ENCODE data around the gene KDM5B. TPM values are rescaled to one million over a fixed set of nuclear protein-coding genes. Genes with fewer than 3 reads are reported as not detected.
A peak's percentile ranks its signal among the peaks of the same experiment; 100 is the strongest.

KDM5B gene
- total RNA-seq, 4 donors from 2014 or later: 50.5 to 104 (median 71.7) TPM

DNA sequence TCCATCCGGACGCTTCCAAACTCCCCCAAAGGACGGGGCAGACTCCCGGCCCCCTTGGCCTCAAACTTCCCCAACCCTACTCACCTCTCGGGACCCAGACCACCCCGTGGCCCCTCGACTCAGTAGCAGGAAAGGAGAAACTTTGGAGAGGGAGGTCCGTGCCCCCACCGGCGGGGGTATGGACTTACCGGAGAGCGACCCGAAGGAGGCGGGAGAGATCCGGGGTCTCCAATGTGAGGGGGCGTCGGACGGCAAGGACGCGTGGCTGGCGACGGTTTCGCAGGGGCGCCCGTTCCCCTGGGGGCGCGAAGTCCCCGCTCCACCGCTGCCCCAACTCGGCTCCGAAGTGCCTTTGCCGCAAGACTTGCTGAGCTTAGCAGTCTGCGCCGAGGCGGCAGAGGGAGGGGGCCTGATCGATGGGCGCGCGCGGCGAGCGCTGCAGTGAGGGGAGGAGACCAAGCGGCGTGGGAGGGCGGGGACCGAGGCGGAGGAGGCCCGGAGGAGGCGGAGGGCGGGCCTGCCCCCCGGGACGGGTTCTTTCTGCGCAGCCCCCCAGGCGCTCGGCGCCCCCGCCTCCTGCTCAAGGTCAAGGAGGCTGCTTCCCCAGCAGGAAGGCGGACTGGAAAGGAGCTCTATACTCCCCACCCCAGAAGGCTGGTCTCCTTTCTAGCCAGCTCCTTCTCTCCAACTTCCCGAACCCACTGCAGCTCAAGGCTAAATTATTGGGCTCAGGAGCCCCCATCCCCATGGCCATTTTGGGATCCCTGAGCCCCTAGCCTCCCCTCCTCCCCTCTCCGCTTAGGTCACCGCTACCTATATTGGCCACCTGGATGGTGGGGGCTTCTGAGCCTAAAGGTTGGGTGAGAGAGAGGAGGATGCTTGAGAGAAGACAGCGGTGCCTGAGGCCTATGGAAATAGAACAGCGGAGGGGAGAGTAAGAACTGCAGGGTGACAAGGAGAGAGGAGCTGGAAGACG is 97.9 kb downstream of the KDM5B start, which contains the start of gene SYT2:
Gene SYT2, minus strand, starts transcription at position 385 of the 976 bp plus-strand sequence. CDS start 104,682 bp downstream, outside the sequence.
- TF ChIP-seq POLR2A (IDR thresholded peaks at IDR 0.05) (no peak), EP300 (IDR thresholded peaks at IDR 0.05; ENCODE audit: low read depth) (no peak), CTCF (IDR thresholded peaks at IDR 0.05) (no peak), POLR2AphosphoS5 (IDR thresholded peaks at IDR 0.05) (no peak)
- in situ Hi-C loops (cut with MboI; ENCODE audit: low pct_ligation_motif_present in 1 of 4, low pct_unique_long_range_greater_than_20kb in 1 of 4, low sequenced_read_pairs in 3 of 4) (loop anchor here (10.0 to 25.0 kb wide), 3 partner anchors 223 to 523 kb away; partner anchors contain the start of gene LGR6 (in 4 of the 4)), intact Hi-C loops (cut with DNase I; ENCODE audit: low total_unique reads) (no loop called here)
- no peaks in the 10 kb centered on the region for H3K9me3 ChIP-seq
- peaks cover 11 to 18% (median 14%) of the 10 kb centered on the region in 4 donors for H3K4me1 ChIP-seq
- H3K27me3 ChIP-seq: peaks cover 61% of the 10 kb centered on the region
- H3K4me3 ChIP-seq: peak within 1 kb of the TSS in 2 of 4 donors; percentile 21 to 50
- DNase-seq: peak; percentile 16
- no peak within 1 kb of the TSS for H3K27ac ChIP-seq
- WGBS, 2 donors (ENCODE audit: low coverage in 1 of 2): 15 to 68% methylated on average over 2 to 31 of the region's 64 CpGs
- H3K36me3 ChIP-seq: no peaks in the 10 kb centered on the region

GRCh38 chr1:202709276-202710041 is 98.8 kb downstream of the KDM5B start:
- in situ Hi-C loops (cut with MboI; ENCODE audit: low pct_ligation_motif_present in 1 of 4, low pct_unique_long_range_greater_than_20kb in 1 of 4, low sequenced_read_pairs in 3 of 4) (loop anchor here (10.0 to 25.0 kb wide), 3 partner anchors 222 to 522 kb away; partner anchors contain the start of gene LGR6 (in 4 of the 4)), intact Hi-C loops (cut with DNase I; ENCODE audit: low total_unique reads) (no loop called here)
- Histone ChIP-seq H3K36me3 (no peaks in the 10 kb centered on the region), H3K4me1 (peaks cover 11 to 18% (median 14%) of the 10 kb centered on the region in 4 donors), H3K9me3 (no peaks in the 10 kb centered on the region), H3K27ac (no peak overlapping the region), H3K27me3 (peaks cover 70% of the 10 kb centered on the region), H3K4me3 (peak overlapping the region in 2 of 4 donors; percentile 21 to 50)
- 0 to 10% methylated on average over 1 to 14 of the region's 34 CpGs for WGBS, 2 donors (ENCODE audit: low coverage in 1 of 2)
- no peak for TF ChIP-seq POLR2A (IDR thresholded peaks at IDR 0.05)
- no peak for TF ChIP-seq EP300 (IDR thresholded peaks at IDR 0.05; ENCODE audit: low read depth)
- TF ChIP-seq CTCF (IDR thresholded peaks at IDR 0.05): no peak
- no peak for TF ChIP-seq POLR2AphosphoS5 (IDR thresholded peaks at IDR 0.05)
- DNase-seq: no peak

GRCh38 chr1:202708456-202709275 is 99.6 kb downstream of the KDM5B start:
- 57% methylated on average over 12 of the region's 12 CpGs; no CpG with 5 or more reads in 1 of the 2 donors for WGBS, 2 donors (ENCODE audit: low coverage in 1 of 2)
- in situ Hi-C loops (cut with MboI; ENCODE audit: low pct_ligation_motif_present in 1 of 4, low pct_unique_long_range_greater_than_20kb in 1 of 4, low sequenced_read_pairs in 3 of 4): loop anchor here (25.0 kb wide), 2 partner anchors 221 to 521 kb away; partner anchors contain the start of gene LGR6 (in 3 of the 4)
- intact Hi-C loops (cut with DNase I; ENCODE audit: low total_unique reads): no loop called here
- no peaks in the 10 kb centered on the region for H3K9me3 ChIP-seq
- no peak for TF ChIP-seq CTCF (IDR thresholded peaks at IDR 0.05)
- no peak for TF ChIP-seq POLR2AphosphoS5 (IDR thresholded peaks at IDR 0.05)
- no peak for TF ChIP-seq POLR2A (IDR thresholded peaks at IDR 0.05)
- no peak for TF ChIP-seq EP300 (IDR thresholded peaks at IDR 0.05; ENCODE audit: low read depth)
- H3K4me3 ChIP-seq: no peak overlapping the region
- no peaks in the 10 kb centered on the region for H3K36me3 ChIP-seq
- H3K27me3 ChIP-seq: peaks cover 77% of the 10 kb centered on the region
- DNase-seq: no peak
- H3K4me1 ChIP-seq: peaks cover 11 to 18% (median 14%) of the 10 kb centered on the region in 4 donors
- H3K27ac ChIP-seq: no peak overlapping the region

Measured in transverse colon (tissue), 4 donors.